AG04449 (cell line): Measurements from ENCODE around the gene UCP2.

Experiments used
- CTCF ChIA-PET: fragments of 350-600 bp; formaldehyde crosslinking; extraction: SDS; loops from one replicate; lab custom pipeline; 2021; ENCODE audit warnings: antibody characterized with exemption; lab: Yijun Ruan, JAX
- POLR2A ChIA-PET: fragments of 400-600, 350-600 bp; formaldehyde crosslinking; extraction: SDS; loops from one replicate; lab custom pipeline; 2020; ENCODE audit warnings: antibody characterized with exemption, inconsistent platforms; lab: Yijun Ruan, JAX
- DNase-seq: peaks from one replicate; pipeline ENCODE4 v3.0.0-alpha.2; 2010; ENCODE audit warnings: low read depth, low spot score
- H3K4me3 ChIP-seq: 2 replicates; pipeline ENCODE4 v1.5.1; 2011; ENCODE audit warnings: low read depth, mild to moderate bottlenecking, control low read depth, low read length
- TF ChIP-seq, protein P1 (sequence below): IDR thresholded peaks from one replicate; pipeline ENCODE4 v1.5.1; 2011; ENCODE audit warnings: mild to moderate bottlenecking, moderate library complexity, low read length, control low read depth, inconsistent platforms; ENCODE audit not compliant: insufficient read depth; ENCODE audit errors: missing control alignments

UCP2 gene

DNA sequence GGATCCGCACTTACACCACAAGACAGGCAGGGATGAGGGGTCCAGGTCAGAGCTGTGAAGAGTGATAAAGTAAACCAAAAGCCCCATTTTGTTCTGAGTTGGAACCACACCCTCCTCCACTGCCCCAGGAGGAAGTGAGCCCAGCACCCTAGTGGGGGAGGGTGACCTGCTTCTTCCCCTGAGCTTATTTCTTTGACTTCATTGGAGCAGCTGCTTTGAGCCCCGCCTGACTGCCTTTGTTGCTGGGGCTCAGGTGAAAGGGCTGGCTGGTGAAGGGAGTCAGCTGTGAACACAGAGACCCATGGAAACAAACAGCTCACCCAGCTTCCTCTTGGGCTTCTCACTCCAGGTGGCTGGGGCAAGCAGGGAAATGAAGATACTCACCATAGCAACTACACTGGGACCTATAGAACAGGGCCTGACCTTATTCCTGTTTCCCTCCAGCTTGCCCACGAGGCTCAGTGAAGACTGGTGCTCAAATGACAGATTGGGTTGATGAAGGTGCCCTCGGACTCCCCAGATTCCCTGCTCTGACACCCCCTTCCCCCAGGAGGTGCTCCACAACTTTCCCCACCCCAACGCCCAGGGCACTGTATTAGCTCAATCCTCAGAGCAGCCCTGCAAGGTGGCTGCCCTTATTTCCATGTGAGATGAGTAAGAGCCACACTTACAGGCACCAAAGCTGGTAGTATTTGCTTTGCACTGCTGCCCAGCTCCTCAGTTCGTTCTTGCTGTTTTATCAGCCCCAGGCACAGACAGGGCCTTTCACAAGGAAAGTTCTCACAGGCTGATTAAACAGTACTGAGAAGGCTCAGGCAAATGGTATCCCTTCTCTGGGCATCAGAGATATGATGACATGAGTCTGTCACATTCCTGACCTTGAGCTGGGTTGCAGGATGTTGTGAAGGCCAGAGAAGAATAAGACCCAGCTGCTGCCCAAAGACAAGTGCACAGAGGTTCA lies 2.4 kb downstream of the UCP2 start:
- POLR2A ChIA-PET = interaction anchor here (1.5 kb wide), 2 partner anchors 14 to 191 kb away, joined by 3 to 5 read pairs; partner anchors contain the start of genes C2CD3 and PPME1
- TF ChIP-seq, protein P1, sequence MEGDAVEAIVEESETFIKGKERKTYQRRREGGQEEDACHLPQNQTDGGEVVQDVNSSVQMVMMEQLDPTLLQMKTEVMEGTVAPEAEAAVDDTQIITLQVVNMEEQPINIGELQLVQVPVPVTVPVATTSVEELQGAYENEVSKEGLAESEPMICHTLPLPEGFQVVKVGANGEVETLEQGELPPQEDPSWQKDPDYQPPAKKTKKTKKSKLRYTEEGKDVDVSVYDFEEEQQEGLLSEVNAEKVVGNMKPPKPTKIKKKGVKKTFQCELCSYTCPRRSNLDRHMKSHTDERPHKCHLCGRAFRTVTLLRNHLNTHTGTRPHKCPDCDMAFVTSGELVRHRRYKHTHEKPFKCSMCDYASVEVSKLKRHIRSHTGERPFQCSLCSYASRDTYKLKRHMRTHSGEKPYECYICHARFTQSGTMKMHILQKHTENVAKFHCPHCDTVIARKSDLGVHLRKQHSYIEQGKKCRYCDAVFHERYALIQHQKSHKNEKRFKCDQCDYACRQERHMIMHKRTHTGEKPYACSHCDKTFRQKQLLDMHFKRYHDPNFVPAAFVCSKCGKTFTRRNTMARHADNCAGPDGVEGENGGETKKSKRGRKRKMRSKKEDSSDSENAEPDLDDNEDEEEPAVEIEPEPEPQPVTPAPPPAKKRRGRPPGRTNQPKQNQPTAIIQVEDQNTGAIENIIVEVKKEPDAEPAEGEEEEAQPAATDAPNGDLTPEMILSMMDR = no peak
- no peak for DNase-seq
- CTCF ChIA-PET = interaction anchor here (1.1 to 12.0 kb wide), 3 partner anchors 14 to 469 kb away, joined by 3 to 105 read pairs (median 4); no protein-coding TSS in a partner anchor
- H3K4me3 ChIP-seq = no peak overlapping the region

- ChIA-PET POLR2A (interaction anchor here (1.5 kb wide), 1 partner anchor 12 kb away, joined by 3 read pairs; no protein-coding TSS in a partner anchor), CTCF (interaction anchor here (12.0 kb wide), 1 partner anchor 12 kb away, joined by 105 read pairs; no protein-coding TSS in a partner anchor)
- no peak for DNase-seq
- no peak overlapping the region for H3K4me3 ChIP-seq
- TF ChIP-seq, protein P1 = no peak
These were observed 4.0 kb downstream of the UCP2 start for GRCh38 chr11:73978576-73979086.

DNA sequence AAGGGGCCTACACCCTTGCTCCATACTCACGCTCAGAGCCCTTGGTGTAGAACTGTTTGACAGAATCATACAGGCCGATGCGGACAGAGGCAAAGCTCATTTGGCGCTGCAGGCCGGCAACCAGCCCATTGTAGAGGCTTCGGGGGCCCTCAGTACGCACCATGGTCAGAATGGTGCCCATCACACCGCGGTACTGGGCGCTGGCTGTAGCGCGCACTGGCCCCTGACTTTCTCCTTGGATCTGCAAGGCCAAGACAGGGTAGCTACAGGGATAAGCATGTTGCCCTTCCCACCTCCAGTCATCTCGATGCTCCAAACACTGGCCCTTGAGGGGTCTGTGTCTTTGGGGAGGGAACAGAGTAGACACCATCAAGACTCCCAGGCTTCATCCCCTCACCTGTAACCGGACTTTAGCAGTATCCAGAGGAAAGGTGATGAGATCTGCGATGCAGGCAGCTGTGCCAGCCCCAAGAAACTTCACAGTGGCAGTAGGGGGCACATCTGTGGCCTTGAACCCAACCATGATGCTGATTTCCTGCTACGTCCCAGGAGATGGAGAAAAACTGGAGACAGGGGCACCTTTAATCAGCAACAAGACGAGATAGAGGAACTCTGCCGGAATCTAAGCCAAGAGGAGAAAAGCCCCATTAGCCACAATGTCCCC lies 4.7 kb downstream of the UCP2 start:
- TF ChIP-seq, protein P1 = no peak
- POLR2A ChIA-PET = no interaction called here
- CTCF ChIA-PET = interaction anchor here (12.0 kb wide), 1 partner anchor 11 kb away, joined by 105 read pairs; no protein-coding TSS in a partner anchor

DNA sequence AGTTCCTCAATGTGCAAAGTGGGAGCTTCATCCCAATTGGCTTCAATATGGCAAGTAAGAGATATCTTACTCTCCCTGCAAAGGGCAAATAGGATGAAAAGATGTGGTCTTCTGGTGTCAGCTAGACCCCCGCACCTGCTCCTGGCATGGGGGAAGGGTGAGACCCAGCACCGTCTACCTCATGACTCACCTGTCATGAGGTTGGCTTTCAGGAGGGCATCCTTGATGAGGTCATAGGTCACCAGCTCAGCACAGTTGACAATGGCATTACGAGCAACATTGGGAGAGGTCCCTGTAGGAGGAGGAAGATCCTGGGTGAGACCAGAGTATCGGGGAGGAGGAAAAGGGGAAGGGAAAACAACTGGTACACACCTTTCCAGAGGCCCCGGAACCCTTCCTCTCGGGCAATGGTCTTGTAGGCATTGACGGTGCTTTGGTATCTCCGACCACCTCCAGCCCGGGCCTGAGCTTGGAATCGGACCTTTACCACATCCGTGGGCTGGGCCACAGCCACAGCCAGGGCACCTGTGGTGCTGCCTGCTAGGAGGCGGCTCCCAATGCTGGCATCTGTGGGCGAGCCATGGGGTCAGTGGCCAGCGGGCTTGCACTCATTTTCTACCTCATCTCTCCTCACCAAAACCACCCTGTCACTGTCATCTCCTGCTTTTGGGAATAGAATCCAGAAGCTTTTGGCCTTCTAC lies 6.0 kb downstream of the UCP2 start:
- DNase-seq = no peak
- CTCF ChIA-PET = interaction anchor here (12.0 kb wide), 1 partner anchor 10 kb away, joined by 105 read pairs; no protein-coding TSS in a partner anchor
- TF ChIP-seq, protein P1 = no peak
- H3K4me3 ChIP-seq = no peak overlapping the region
- POLR2A ChIA-PET = no interaction called here

More for the DNA sequence above, 4.7 kb downstream of the UCP2 start:
- DNase-seq = no peak
- H3K4me3 ChIP-seq = no peak overlapping the region

- no peak overlapping the region for H3K4me3 ChIP-seq
- TF ChIP-seq, protein P1 = no peak
- DNase-seq = no peak
- ChIA-PET CTCF (interaction anchor here (12.0 kb wide), 1 partner anchor 9 kb away, joined by 105 read pairs; no protein-coding TSS in a partner anchor), POLR2A (no interaction called here)
These were observed 7.2 kb downstream of the UCP2 start for GRCh38 chr11:73975479-73975757.
